Mesothelial cell of epicardium (in vitro differentiated cells): Measurements from ENCODE around the gene BBLN. TPM values are rescaled to one million over a fixed set of nuclear protein-coding genes. Genes with fewer than 3 reads are reported as not detected.

ENCODE experiments used
- DNase-seq, 2 experiments: peaks; one replicate each; pipeline ENCODE4 v3.0.0; 2021; ENCODE audit warnings: low spot score in 2 of 2; ENCODE audit not compliant: unreplicated experiment in 2 of 2
- H3K27ac Mint-ChIP-seq: 2 replicates; pipeline ENCODE4 v1.8.0; 2021; ENCODE audit warnings: mixed read lengths
- H3K27me3 Mint-ChIP-seq: 2 replicates; pipeline ENCODE4 v1.8.0; 2021; ENCODE audit warnings: low read depth, mixed read lengths
- H3K36me3 Mint-ChIP-seq: 2 replicates; pipeline ENCODE4 v1.8.0; 2021; ENCODE audit warnings: mixed read lengths
- H3K4me1 Mint-ChIP-seq: 2 replicates; pipeline ENCODE4 v1.8.0; 2021; ENCODE audit warnings: mixed read lengths
- H3K4me3 Mint-ChIP-seq: 2 replicates; pipeline ENCODE4 v1.8.0; 2021; ENCODE audit warnings: mild to moderate bottlenecking, moderate library complexity, mixed read lengths
- H3K9me3 Mint-ChIP-seq: 2 replicates; pipeline ENCODE4 v1.8.0; 2021; ENCODE audit warnings: mixed read lengths
- total RNA-seq: library from RNA; stranded (reverse); gene quantifications from 3 replicates; pipeline ENCODE4 v1.2.1, GENCODE V29; 2021
- TF ChIP-seq, protein P1 (sequence below): fragments of 200-600 bp; sonication (generic); IDR thresholded peaks from one replicate; pipeline ENCODE4 v1.5.0; 2021; ENCODE audit warnings: antibody characterized with exemption; ENCODE audit not compliant: unreplicated experiment

BBLN gene
- total RNA-seq, 1 donor from 2014 or later = 64.4 TPM

DNA sequence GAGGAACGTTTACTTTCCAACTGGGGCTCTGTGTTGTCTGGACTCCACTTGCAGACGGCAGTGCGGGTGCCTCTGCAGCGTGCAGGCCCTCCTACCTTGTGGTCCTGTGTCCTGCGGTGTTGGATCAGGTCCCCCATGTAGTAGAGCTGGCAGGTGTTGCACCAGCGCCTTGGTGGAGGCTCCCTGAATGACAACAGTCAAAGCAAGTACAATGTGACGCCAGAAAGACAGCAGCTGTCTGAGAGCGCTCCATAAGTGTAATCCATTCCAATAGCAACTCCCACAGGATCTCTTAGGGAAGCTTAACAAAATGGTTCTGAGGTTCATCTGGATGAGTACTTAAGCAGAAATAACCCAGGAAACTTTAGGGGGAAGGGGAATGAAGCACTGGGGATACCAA, 9.9 kb downstream of the BBLN start:
- Mint-ChIP-seq H3K36me3 (peaks cover 33% of the 10 kb centered on the region), H3K9me3 (no peaks in the 10 kb centered on the region), H3K27ac (no peak overlapping the region), H3K4me3 (no peak overlapping the region), H3K4me1 (no peaks in the 10 kb centered on the region), H3K27me3 (no peaks in the 10 kb centered on the region)
- TF ChIP-seq, protein P1, sequence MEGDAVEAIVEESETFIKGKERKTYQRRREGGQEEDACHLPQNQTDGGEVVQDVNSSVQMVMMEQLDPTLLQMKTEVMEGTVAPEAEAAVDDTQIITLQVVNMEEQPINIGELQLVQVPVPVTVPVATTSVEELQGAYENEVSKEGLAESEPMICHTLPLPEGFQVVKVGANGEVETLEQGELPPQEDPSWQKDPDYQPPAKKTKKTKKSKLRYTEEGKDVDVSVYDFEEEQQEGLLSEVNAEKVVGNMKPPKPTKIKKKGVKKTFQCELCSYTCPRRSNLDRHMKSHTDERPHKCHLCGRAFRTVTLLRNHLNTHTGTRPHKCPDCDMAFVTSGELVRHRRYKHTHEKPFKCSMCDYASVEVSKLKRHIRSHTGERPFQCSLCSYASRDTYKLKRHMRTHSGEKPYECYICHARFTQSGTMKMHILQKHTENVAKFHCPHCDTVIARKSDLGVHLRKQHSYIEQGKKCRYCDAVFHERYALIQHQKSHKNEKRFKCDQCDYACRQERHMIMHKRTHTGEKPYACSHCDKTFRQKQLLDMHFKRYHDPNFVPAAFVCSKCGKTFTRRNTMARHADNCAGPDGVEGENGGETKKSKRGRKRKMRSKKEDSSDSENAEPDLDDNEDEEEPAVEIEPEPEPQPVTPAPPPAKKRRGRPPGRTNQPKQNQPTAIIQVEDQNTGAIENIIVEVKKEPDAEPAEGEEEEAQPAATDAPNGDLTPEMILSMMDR = no peak
- DNase-seq = no peak

DNA sequence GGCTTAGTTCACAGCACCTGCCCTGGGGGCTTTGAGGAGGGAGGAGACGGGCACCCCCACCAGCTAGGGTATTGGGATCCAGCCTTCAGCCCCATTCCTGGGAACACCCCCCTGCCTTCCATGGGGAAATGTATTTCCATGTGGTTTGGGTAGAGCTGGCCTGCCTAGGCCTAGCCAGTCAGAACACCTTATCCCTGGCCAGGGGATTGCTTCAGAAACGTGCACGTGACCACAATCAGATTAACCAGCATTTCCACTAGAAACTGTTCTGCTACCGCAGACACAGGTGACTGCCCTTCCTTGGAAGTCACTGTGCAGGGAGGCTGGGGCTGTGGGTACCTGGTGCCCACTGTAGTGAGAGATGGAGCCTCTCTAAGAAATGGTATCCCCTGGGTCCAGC, 14.0 kb downstream of the BBLN start:
- Mint-ChIP-seq H3K9me3 (no peaks in the 10 kb centered on the region), H3K4me3 (no peak overlapping the region), H3K27me3 (no peaks in the 10 kb centered on the region), H3K4me1 (peaks cover 2% of the 10 kb centered on the region), H3K27ac (no peak overlapping the region), H3K36me3 (peaks cover 32% of the 10 kb centered on the region)
- no peak for DNase-seq
- TF ChIP-seq, protein P1 = no peak

DNA sequence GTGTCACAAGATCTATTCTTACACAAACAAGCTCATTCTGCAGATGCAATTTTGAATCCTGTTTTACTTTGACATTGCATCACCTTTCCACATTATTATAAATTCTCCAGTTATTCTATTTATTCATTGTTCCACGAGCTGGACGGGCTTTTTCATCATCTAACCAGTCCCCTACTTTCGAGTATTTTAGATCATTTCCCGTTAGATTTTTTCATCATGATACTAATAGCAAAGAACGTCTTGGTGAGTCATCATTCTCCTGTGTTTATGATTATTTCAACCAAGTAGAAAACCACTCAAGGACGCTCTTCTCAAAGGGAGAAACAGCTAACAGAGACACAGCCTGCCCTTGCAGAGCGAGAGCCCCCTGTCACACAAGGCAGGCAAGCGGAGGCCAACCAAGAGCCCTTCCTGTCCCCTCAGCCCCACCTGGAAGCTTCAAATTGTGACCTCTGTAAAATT, 15.1 kb downstream of the BBLN start:
- Mint-ChIP-seq H3K27me3 (no peaks in the 10 kb centered on the region), H3K36me3 (peaks cover 37% of the 10 kb centered on the region), H3K4me3 (no peak overlapping the region), H3K4me1 (peaks cover 2% of the 10 kb centered on the region), H3K27ac (no peak overlapping the region), H3K9me3 (no peaks in the 10 kb centered on the region)
- TF ChIP-seq, protein P1 = no peak
- no peak for DNase-seq

DNA sequence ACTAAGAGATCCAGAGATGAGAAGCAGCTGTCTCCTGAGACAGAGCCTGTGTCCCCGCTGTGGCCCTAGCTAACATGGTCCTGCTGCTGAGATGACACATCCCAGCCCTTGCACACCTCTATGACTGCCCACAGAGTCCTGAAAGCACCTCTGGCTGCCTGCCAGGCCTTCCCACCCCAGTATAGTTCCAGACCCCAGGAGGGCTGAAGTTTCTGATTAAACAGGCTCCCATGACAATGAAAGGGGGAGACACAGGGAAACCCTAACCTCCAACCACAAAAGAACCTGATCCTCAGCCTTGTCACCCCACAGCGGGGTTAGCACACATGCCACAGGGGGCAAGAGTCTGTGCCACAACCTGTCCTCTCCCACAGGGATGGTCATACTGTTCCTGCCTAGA, 15.7 kb downstream of the BBLN start:
- H3K27ac Mint-ChIP-seq = no peak overlapping the region

DNA sequence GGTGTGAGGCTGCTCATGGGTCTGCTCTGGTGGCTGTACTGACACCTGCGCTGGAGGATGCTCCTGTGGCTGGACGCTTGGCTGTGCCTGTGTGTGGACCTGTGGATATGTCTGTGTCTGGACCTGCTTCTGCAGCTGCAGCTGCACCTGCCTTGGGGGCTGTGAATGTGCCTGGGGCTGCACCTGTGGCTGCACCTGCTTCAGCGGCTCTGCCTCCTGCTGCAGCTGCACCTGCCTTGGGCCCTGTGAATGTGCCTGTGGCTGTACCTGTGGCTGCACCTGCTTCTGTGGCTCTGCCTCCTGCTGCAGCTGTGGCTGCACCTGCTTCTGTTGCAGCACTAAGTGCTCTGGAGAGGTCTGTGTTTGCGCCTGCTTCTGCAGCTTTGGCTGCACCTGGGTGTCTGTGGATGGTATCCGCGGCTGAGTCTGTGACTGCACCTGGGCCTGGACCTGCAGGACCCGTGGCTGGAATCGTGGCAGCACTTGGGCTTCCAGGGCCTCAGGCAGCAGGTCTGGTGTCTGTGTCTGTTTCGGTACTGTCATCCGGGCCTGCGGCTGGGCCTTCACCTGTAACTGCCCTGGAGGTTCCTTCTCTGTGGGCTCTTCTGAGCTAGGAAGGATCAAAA, 18.9 kb downstream of the BBLN start:
- no peak for DNase-seq
- Mint-ChIP-seq H3K27ac (no peak overlapping the region), H3K4me1 (peaks cover 2% of the 10 kb centered on the region), H3K36me3 (peaks cover 55% of the 10 kb centered on the region), H3K27me3 (no peaks in the 10 kb centered on the region), H3K4me3 (no peak overlapping the region), H3K9me3 (no peaks in the 10 kb centered on the region)
- TF ChIP-seq, protein P1 = no peak

More for the DNA sequence above, 15.7 kb downstream of the BBLN start:
- Mint-ChIP-seq H3K9me3 (no peaks in the 10 kb centered on the region), H3K27me3 (no peaks in the 10 kb centered on the region), H3K4me3 (no peak overlapping the region), H3K4me1 (peaks cover 2% of the 10 kb centered on the region), H3K36me3 (peaks cover 41% of the 10 kb centered on the region)
- no peak for DNase-seq
- TF ChIP-seq, protein P1 = no peak

DNA sequence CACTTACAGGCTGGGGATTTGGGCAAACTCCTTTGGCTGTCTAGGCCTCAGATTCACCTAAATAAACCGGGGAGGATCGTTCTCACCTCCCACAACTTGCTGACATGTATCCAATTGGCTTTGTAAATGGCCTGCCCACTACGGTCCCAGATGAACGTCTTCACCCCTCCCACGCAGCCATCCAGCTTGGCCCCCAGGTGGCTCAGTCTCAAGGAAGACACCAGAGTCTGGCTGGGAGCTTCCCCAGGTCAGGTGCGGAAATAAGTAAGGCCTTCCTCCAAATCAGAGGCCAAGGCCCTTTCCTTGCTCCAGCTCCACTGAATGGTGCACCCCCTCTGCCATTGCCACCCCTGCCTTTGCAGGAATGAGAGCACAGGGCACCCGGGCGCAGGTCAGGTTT, 19.9 kb downstream of the BBLN start:
- TF ChIP-seq, protein P1 = no peak
- peaks cover 55% of the 10 kb centered on the region for H3K36me3 Mint-ChIP-seq
- peaks cover 2% of the 10 kb centered on the region for H3K4me1 Mint-ChIP-seq
- H3K4me3 Mint-ChIP-seq = no peak overlapping the region
- no peak overlapping the region for H3K27ac Mint-ChIP-seq
- no peaks in the 10 kb centered on the region for H3K9me3 Mint-ChIP-seq
- DNase-seq = no peak
- H3K27me3 Mint-ChIP-seq = no peaks in the 10 kb centered on the region
